ENCODE measurements around the gene RAB26.

RAB26 gene

GRCh38 chr16:2158262-2158638, 9.8 kb downstream of the RAB26 start:
- DNase-seq (ENCODE audit: low spot score in 2 of 2) (no peak), ATAC-seq (no peak)
- H3K27ac Mint-ChIP-seq, result peak overlapping the region; percentile 92
- H3K4me1 Mint-ChIP-seq, result peaks cover 38% of the 10 kb centered on the region
- peaks cover 45% of the 10 kb centered on the region for H3K36me3 Mint-ChIP-seq
- no peaks in the 10 kb centered on the region for H3K9me3 Mint-ChIP-seq
- peak overlapping the region; percentile 97 for H3K4me3 Mint-ChIP-seq

- peaks cover 34% of the 10 kb centered on the region for H3K36me3 Mint-ChIP-seq
- H3K4me3 Mint-ChIP-seq, result no peak overlapping the region
- H3K9me3 Mint-ChIP-seq, result no peaks in the 10 kb centered on the region
- peaks cover 38% of the 10 kb centered on the region for H3K4me1 Mint-ChIP-seq
- H3K27ac Mint-ChIP-seq, result peak overlapping the region; percentile 76
- no peak for DNase-seq (ENCODE audit: low spot score in 2 of 2)
- ATAC-seq, result no peak
Observed at GRCh38 chr16:2159175-2159838, 10.9 kb downstream of the RAB26 start.

- peaks cover 21% of the 10 kb centered on the region for H3K36me3 Mint-ChIP-seq
- no peaks in the 10 kb centered on the region for H3K9me3 Mint-ChIP-seq
- peaks cover 37% of the 10 kb centered on the region for H3K4me1 Mint-ChIP-seq
- H3K4me3 Mint-ChIP-seq, result no peak overlapping the region
- H3K27ac Mint-ChIP-seq, result peak overlapping the region; percentile 58
- no peak for DNase-seq (ENCODE audit: low spot score in 2 of 2)
- ATAC-seq, result no peak
Observed at GRCh38 chr16:2160915-2161551, 12.6 kb downstream of the RAB26 start.

- Mint-ChIP-seq H3K36me3 (peaks cover 17% of the 10 kb centered on the region), H3K9me3 (no peaks in the 10 kb centered on the region), H3K4me3 (no peak overlapping the region), H3K4me1 (peaks cover 28% of the 10 kb centered on the region), H3K27ac (peak overlapping the region; percentile 65)
- ATAC-seq (no peak), DNase-seq (ENCODE audit: low spot score in 2 of 2) (no peak)
Observed at GRCh38 chr16:2161911-2162310, 13.5 kb downstream of the RAB26 start.

GRCh38 chr16:2162676-2163118, 14.3 kb downstream of the RAB26 start:
- ATAC-seq (no peak), DNase-seq (ENCODE audit: low spot score in 2 of 2) (no peak)
- H3K4me1 Mint-ChIP-seq, result peaks cover 20% of the 10 kb centered on the region
- peak overlapping the region; percentile 65 for H3K27ac Mint-ChIP-seq
- H3K4me3 Mint-ChIP-seq, result no peak overlapping the region
- no peaks in the 10 kb centered on the region for H3K9me3 Mint-ChIP-seq
- H3K36me3 Mint-ChIP-seq, result peaks cover 15% of the 10 kb centered on the region

- H3K36me3 Mint-ChIP-seq, result peaks cover 9% of the 10 kb centered on the region
- DNase-seq (ENCODE audit: low spot score in 2 of 2), result no peak
- ATAC-seq, result peak; percentile 45
- H3K4me3 Mint-ChIP-seq, result no peak overlapping the region
- H3K27ac Mint-ChIP-seq, result no peak overlapping the region
- peaks cover 14% of the 10 kb centered on the region for H3K4me1 Mint-ChIP-seq
- H3K9me3 Mint-ChIP-seq, result no peaks in the 10 kb centered on the region
Observed at GRCh38 chr16:2163211-2163881, 14.9 kb downstream of the RAB26 start.

- Mint-ChIP-seq H3K9me3 (no peaks in the 10 kb centered on the region), H3K4me1 (peaks cover 6% of the 10 kb centered on the region), H3K36me3 (peaks cover 8% of the 10 kb centered on the region), H3K27ac (peak overlapping the region; percentile 60), H3K4me3 (no peak overlapping the region)
- no peak for ATAC-seq
- DNase-seq (ENCODE audit: low spot score in 2 of 2), result no peak
Observed at GRCh38 chr16:2165861-2166260, 17.4 kb downstream of the RAB26 start.

GRCh38 chr16:2166263-2167067, 18.0 kb downstream of the RAB26 start:
- Mint-ChIP-seq H3K36me3 (peaks cover 8% of the 10 kb centered on the region), H3K4me1 (peaks cover 6% of the 10 kb centered on the region)

GRCh38 chr16:2167068-2167638, 18.7 kb downstream of the RAB26 start:
- H3K4me3 Mint-ChIP-seq, result no peak overlapping the region
- H3K27ac Mint-ChIP-seq, result peak overlapping the region; percentile 72
- H3K4me1 Mint-ChIP-seq, result peaks cover under 1% of the 10 kb centered on the region
- H3K36me3 Mint-ChIP-seq, result peaks cover 8% of the 10 kb centered on the region
- no peak for ATAC-seq
- H3K9me3 Mint-ChIP-seq, result no peaks in the 10 kb centered on the region
- DNase-seq (ENCODE audit: low spot score in 2 of 2), result no peak

More at GRCh38 chr16:2166263-2167067, 18.0 kb downstream of the RAB26 start:
- DNase-seq (ENCODE audit: low spot score in 2 of 2), result no peak
- no peak overlapping the region for H3K4me3 Mint-ChIP-seq
- H3K27ac Mint-ChIP-seq, result peak overlapping the region; percentile 72
- H3K9me3 Mint-ChIP-seq, result no peaks in the 10 kb centered on the region
- no peak for ATAC-seq

- ATAC-seq (no peak), DNase-seq (ENCODE audit: low spot score in 2 of 2) (no peak)
- Mint-ChIP-seq H3K27ac (no peak overlapping the region), H3K4me3 (no peak overlapping the region), H3K36me3 (peaks cover 16% of the 10 kb centered on the region), H3K4me1 (no peaks in the 10 kb centered on the region), H3K9me3 (no peaks in the 10 kb centered on the region)
Observed at GRCh38 chr16:2170080-2170479, 21.7 kb downstream of the RAB26 start.

- Mint-ChIP-seq H3K36me3 (peaks cover 16% of the 10 kb centered on the region), H3K9me3 (no peaks in the 10 kb centered on the region), H3K27ac (no peak overlapping the region), H3K4me1 (no peaks in the 10 kb centered on the region), H3K4me3 (no peak overlapping the region)
- ATAC-seq, result no peak
- no peak for DNase-seq (ENCODE audit: low spot score in 2 of 2)
Observed at GRCh38 chr16:2170587-2171435, 22.4 kb downstream of the RAB26 start.

- Mint-ChIP-seq H3K36me3 (peaks cover 16% of the 10 kb centered on the region), H3K9me3 (no peaks in the 10 kb centered on the region), H3K4me3 (no peak overlapping the region), H3K4me1 (no peaks in the 10 kb centered on the region), H3K27ac (no peak overlapping the region)
- no peak for DNase-seq (ENCODE audit: low spot score in 2 of 2)
- no peak for ATAC-seq
Observed at GRCh38 chr16:2171601-2172178, 23.3 kb downstream of the RAB26 start.

- no peak for ATAC-seq
- Mint-ChIP-seq H3K4me1 (no peaks in the 10 kb centered on the region), H3K27ac (no peak overlapping the region), H3K4me3 (no peak overlapping the region), H3K36me3 (peaks cover 26% of the 10 kb centered on the region), H3K9me3 (no peaks in the 10 kb centered on the region)
- no peak for DNase-seq (ENCODE audit: low spot score in 2 of 2)
Observed at GRCh38 chr16:2172688-2173335, 24.4 kb downstream of the RAB26 start.
